WTC11 (cell line): ENCODE results near the gene SDS. TPM values are rescaled to one million over a fixed set of nuclear protein-coding genes. Genes with fewer than 3 reads are reported as not detected.

Experiments
- ATAC-seq: fragments of 200-7000 bp; cut with Tn5 transposase; 2 replicates; pipeline ENCODE4 v1.10.0; 2021; ENCODE audit warnings: mild to moderate bottlenecking, moderate library complexity
- CTCF ChIA-PET: fragments of 300-600 bp; sonication (Branson Sonifier 250); formaldehyde crosslinking; loops from one replicate; lab custom pipeline; 2021; ENCODE audit warnings: antibody characterized with exemption; lab: Charles Lee
- POLR2A ChIA-PET: fragments of 350-600 bp; sonication (Branson Sonifier 250); formaldehyde crosslinking; loops from one replicate; lab custom pipeline; 2021; ENCODE audit warnings: antibody characterized with exemption; lab: Charles Lee
- DNase-seq: peaks from one replicate; pipeline ENCODE4 v3.0.0; 2021; ENCODE audit warnings: low spot score
- H3K27ac Mint-ChIP-seq: 2 replicates; pipeline ENCODE4 v1.8.0; 2021; ENCODE audit warnings: mixed read lengths
- H3K27me3 Mint-ChIP-seq: 2 replicates; pipeline ENCODE4 v1.8.0; 2021; ENCODE audit warnings: low read depth, mild to moderate bottlenecking, moderate library complexity, mixed read lengths
- H3K36me3 Mint-ChIP-seq: 2 replicates; pipeline ENCODE4 v1.8.0; 2021; ENCODE audit warnings: mixed read lengths
- H3K4me1 Mint-ChIP-seq: 2 replicates; pipeline ENCODE4 v1.8.0; 2022; ENCODE audit warnings: mixed read lengths
- H3K4me3 Mint-ChIP-seq: 2 replicates; pipeline ENCODE4 v1.8.0; 2021; ENCODE audit warnings: mild to moderate bottlenecking, moderate library complexity, mixed read lengths
- H3K9me3 Mint-ChIP-seq: 2 replicates; pipeline ENCODE4 v1.8.0; 2021; ENCODE audit warnings: mixed read lengths
- CBFB ChIP-seq: sonication (generic); formaldehyde crosslinking; IDR thresholded peaks from 2 replicates; pipeline ENCODE4 v1.8.1; 2022; ENCODE audit warnings: mild to moderate bottlenecking, low read depth, missing genetic modification reagents
- EMX1 ChIP-seq: fragments of 250-450 bp; sonication (Bioruptor Pico); IDR thresholded peaks from 2 replicates; pipeline ENCODE4 v1.8.0; 2021; ENCODE audit warnings: mild to moderate bottlenecking
- MXD4 ChIP-seq: fragments of 250-450 bp; sonication (Bioruptor Pico); IDR thresholded peaks from 2 replicates; pipeline ENCODE4 v1.8.0; 2021; ENCODE audit warnings: mild to moderate bottlenecking, moderate library complexity, borderline replicate concordance
- NFATC4 ChIP-seq: fragments of 250-450 bp; sonication (Bioruptor Pico); IDR thresholded peaks from 2 replicates; pipeline ENCODE4 v1.9.0; 2021; ENCODE audit warnings: mild to moderate bottlenecking
- SMAD4 ChIP-seq: sonication (generic); formaldehyde crosslinking; IDR thresholded peaks from 2 replicates; pipeline ENCODE4 v1.8.0; 2022; ENCODE audit warnings: mild to moderate bottlenecking, missing genetic modification reagents
- SOX15 ChIP-seq: fragments of 250-450 bp; sonication (Bioruptor Pico); IDR thresholded peaks from 2 replicates; pipeline ENCODE4 v1.9.0; 2021; ENCODE audit warnings: mild to moderate bottlenecking
- TP53 ChIP-seq: sonication (generic); formaldehyde crosslinking; IDR thresholded peaks from 2 replicates; pipeline ENCODE4 v1.8.1; 2023; ENCODE audit warnings: mild to moderate bottlenecking, missing genetic modification reagents
- total RNA-seq: library from RNA; stranded (reverse); gene quantifications from 3 replicates; pipeline ENCODE4 v1.2.3, GENCODE V29; 2021
- TF ChIP-seq, protein P1 (sequence below): fragments of 250-450 bp; sonication (Bioruptor Pico); conservative IDR thresholded peaks from 2 replicates; pipeline ENCODE4 v1.9.0; 2021; ENCODE audit warnings: mild to moderate bottlenecking
- TF ChIP-seq, protein P2 (sequence below): sonication (generic); formaldehyde crosslinking; IDR thresholded peaks from 2 replicates; pipeline ENCODE4 v1.8.1; 2022; ENCODE audit warnings: missing genetic modification reagents, borderline replicate concordance
- TF ChIP-seq, protein P3 (sequence below): sonication (generic); formaldehyde crosslinking; conservative IDR thresholded peaks from 2 replicates; pipeline ENCODE4 v1.8.1; 2023; ENCODE audit warnings: mild to moderate bottlenecking, low read depth, missing genetic modification reagents, moderate library complexity
- TF ChIP-seq, protein P4 (sequence below): sonication (generic); formaldehyde crosslinking; IDR thresholded peaks from 2 replicates; pipeline ENCODE4 v1.8.0; 2022; ENCODE audit warnings: mild to moderate bottlenecking, missing genetic modification reagents
- TF ChIP-seq, protein P5 (sequence below): fragments of 200-600 bp; IDR thresholded peaks from 2 replicates; pipeline ENCODE4 v1.8.0; 2022; ENCODE audit warnings: antibody characterized with exemption
- TF ChIP-seq, protein P6 (sequence below): fragments of 250-450 bp; sonication (Bioruptor Pico); IDR thresholded peaks from 2 replicates; pipeline ENCODE4 v1.9.0; 2021; ENCODE audit warnings: moderate library complexity, mild to moderate bottlenecking, inconsistent platforms, borderline replicate concordance
- TF ChIP-seq, protein P7 (sequence below): sonication (generic); formaldehyde crosslinking; IDR thresholded peaks from 2 replicates; pipeline ENCODE4 v1.8.1; 2023; ENCODE audit warnings: mild to moderate bottlenecking, moderate library complexity, missing genetic modification reagents
- TF ChIP-seq, protein P8 (sequence below): sonication (generic); formaldehyde crosslinking; IDR thresholded peaks from 2 replicates; pipeline ENCODE4 v1.8.1; 2022; ENCODE audit warnings: mild to moderate bottlenecking, moderate library complexity, missing genetic modification reagents
- TF ChIP-seq, protein P9 (sequence below): sonication (generic); formaldehyde crosslinking; IDR thresholded peaks from 2 replicates; pipeline ENCODE4 v1.8.1; 2023; ENCODE audit warnings: mild to moderate bottlenecking, missing genetic modification reagents

SDS gene
- total RNA-seq, 1 experiment from 2014 or later: 0.31 TPM

DNA sequence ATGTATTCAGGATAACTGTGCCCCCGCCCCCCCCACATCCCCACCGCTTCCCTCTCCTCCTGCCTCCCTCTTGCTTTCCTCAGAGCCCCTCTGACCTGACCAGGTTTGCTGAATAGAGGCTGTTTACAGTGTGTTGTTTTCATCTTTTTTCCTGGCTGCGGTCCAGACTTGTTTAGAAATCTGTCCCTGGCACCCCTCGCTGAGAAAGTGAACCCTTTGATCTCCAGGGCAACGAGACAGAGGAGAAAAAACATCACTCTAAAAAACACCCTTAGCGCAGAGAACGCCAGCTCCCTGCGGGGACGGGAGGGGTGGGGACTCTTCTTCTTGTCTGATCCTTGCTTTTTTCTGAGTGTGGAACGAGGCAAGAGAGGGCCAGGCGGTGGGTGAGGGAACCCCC is 22.5 kb downstream of the SDS start (continued):
- TF ChIP-seq, protein P1, sequence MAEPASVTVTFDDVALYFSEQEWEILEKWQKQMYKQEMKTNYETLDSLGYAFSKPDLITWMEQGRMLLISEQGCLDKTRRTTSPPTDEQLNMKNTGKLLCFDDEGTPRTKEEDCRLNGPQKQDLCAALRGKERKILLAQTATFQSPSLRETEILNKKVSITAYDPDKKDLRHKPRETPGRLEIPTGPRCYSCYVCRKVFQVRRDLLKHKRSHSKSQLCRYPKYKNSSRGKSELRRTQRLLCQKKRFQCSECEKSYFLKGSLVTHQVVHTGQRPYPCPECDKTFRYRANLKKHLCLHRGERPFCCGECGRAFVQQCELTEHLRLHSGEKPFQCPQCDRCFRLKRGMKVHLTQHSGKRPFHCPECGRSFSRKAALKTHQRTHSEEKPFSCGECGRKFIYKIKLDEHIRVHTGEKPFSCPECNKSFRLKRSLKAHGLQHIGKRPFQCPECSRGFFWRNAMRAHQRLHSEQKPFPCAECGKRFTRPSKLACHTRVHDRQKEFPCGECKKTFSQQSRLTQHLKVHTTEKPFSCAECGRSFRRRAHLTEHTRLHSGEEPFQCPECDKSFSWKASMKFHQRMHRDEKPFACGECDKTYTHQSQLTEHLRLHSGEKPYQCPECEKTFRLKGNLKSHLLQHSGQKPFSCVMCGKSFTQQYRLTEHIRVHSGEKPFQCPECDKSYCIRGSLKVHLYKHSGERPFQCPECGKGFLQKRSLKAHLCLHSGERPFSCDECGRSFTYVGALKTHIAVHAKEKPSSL: no peak
- TF ChIP-seq, protein P2, sequence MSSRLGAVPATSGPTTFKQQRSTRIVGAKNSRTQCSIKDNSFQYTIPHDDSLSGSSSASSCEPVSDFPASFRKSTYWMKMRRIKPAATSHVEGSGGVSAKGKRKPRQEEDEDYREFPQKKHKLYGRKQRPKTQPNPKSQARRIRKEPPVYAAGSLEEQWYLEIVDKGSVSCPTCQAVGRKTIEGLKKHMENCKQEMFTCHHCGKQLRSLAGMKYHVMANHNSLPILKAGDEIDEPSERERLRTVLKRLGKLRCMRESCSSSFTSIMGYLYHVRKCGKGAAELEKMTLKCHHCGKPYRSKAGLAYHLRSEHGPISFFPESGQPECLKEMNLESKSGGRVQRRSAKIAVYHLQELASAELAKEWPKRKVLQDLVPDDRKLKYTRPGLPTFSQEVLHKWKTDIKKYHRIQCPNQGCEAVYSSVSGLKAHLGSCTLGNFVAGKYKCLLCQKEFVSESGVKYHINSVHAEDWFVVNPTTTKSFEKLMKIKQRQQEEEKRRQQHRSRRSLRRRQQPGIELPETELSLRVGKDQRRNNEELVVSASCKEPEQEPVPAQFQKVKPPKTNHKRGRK (CRISPR knock-in tag): no peak
- TF ChIP-seq, protein P3, sequence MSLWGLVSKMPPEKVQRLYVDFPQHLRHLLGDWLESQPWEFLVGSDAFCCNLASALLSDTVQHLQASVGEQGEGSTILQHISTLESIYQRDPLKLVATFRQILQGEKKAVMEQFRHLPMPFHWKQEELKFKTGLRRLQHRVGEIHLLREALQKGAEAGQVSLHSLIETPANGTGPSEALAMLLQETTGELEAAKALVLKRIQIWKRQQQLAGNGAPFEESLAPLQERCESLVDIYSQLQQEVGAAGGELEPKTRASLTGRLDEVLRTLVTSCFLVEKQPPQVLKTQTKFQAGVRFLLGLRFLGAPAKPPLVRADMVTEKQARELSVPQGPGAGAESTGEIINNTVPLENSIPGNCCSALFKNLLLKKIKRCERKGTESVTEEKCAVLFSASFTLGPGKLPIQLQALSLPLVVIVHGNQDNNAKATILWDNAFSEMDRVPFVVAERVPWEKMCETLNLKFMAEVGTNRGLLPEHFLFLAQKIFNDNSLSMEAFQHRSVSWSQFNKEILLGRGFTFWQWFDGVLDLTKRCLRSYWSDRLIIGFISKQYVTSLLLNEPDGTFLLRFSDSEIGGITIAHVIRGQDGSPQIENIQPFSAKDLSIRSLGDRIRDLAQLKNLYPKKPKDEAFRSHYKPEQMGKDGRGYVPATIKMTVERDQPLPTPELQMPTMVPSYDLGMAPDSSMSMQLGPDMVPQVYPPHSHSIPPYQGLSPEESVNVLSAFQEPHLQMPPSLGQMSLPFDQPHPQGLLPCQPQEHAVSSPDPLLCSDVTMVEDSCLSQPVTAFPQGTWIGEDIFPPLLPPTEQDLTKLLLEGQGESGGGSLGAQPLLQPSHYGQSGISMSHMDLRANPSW (CRISPR knock-in tag): no peak
- TF ChIP-seq TP53: no peak
- TF ChIP-seq NFATC4: no peak
- TF ChIP-seq, protein P4, sequence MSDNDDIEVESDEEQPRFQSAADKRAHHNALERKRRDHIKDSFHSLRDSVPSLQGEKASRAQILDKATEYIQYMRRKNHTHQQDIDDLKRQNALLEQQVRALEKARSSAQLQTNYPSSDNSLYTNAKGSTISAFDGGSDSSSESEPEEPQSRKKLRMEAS (CRISPR knock-in tag): no peak
- TF ChIP-seq SMAD4 (CRISPR knock-in tag): no peak

DNA sequence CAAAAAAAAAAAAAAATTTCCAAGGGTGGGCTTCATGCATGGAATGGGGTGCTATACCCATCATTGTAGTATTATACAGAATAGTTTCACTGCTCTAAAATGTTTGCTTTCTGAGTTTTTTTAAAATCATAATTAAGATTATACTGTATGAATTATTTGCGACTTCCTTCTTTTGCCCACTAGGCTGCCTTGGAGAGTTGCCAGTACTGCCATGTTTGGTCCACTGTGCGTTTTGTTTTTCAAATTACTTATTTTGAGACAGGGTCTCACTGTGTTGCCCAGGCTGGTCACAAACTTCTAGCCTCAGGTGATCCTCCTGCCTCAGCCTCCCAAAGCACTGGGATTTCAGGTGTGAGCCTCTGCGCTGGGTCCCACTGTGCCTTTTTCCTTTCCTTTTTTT is 25.4 kb downstream of the SDS start:
- DNase-seq: no peak
- TF ChIP-seq, protein P5, sequence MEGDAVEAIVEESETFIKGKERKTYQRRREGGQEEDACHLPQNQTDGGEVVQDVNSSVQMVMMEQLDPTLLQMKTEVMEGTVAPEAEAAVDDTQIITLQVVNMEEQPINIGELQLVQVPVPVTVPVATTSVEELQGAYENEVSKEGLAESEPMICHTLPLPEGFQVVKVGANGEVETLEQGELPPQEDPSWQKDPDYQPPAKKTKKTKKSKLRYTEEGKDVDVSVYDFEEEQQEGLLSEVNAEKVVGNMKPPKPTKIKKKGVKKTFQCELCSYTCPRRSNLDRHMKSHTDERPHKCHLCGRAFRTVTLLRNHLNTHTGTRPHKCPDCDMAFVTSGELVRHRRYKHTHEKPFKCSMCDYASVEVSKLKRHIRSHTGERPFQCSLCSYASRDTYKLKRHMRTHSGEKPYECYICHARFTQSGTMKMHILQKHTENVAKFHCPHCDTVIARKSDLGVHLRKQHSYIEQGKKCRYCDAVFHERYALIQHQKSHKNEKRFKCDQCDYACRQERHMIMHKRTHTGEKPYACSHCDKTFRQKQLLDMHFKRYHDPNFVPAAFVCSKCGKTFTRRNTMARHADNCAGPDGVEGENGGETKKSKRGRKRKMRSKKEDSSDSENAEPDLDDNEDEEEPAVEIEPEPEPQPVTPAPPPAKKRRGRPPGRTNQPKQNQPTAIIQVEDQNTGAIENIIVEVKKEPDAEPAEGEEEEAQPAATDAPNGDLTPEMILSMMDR: no peak
- TF ChIP-seq EMX1 (CRISPR knock-in tag) (no peak), CBFB (CRISPR knock-in tag) (no peak), MXD4 (CRISPR knock-in tag) (no peak), SOX15 (CRISPR knock-in tag) (no peak)
- TF ChIP-seq, protein P6, sequence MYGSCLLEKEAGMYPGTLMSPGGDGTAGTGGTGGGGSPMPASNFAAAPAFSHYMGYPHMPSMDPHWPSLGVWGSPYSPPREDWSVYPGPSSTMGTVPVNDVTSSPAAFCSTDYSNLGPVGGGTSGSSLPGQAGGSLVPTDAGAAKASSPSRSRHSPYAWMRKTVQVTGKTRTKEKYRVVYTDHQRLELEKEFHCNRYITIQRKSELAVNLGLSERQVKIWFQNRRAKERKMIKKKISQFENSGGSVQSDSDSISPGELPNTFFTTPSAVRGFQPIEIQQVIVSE (CRISPR knock-in tag): no peak
- TF ChIP-seq, protein P7, sequence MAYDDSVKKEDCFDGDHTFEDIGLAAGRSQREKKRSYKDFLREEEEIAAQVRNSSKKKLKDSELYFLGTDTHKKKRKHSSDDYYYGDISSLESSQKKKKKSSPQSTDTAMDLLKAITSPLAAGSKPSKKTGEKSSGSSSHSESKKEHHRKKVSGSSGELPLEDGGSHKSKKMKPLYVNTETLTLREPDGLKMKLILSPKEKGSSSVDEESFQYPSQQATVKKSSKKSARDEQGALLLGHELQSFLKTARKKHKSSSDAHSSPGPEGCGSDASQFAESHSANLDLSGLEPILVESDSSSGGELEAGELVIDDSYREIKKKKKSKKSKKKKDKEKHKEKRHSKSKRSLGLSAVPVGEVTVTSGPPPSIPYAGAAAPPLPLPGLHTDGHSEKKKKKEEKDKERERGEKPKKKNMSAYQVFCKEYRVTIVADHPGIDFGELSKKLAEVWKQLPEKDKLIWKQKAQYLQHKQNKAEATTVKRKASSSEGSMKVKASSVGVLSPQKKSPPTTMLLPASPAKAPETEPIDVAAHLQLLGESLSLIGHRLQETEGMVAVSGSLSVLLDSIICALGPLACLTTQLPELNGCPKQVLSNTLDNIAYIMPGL (CRISPR knock-in tag): no peak
- TF ChIP-seq, protein P8, sequence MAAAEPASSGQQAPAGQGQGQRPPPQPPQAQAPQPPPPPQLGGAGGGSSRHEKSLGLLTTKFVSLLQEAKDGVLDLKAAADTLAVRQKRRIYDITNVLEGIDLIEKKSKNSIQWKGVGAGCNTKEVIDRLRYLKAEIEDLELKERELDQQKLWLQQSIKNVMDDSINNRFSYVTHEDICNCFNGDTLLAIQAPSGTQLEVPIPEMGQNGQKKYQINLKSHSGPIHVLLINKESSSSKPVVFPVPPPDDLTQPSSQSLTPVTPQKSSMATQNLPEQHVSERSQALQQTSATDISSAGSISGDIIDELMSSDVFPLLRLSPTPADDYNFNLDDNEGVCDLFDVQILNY (CRISPR knock-in tag): no peak
- TF ChIP-seq, protein P9, sequence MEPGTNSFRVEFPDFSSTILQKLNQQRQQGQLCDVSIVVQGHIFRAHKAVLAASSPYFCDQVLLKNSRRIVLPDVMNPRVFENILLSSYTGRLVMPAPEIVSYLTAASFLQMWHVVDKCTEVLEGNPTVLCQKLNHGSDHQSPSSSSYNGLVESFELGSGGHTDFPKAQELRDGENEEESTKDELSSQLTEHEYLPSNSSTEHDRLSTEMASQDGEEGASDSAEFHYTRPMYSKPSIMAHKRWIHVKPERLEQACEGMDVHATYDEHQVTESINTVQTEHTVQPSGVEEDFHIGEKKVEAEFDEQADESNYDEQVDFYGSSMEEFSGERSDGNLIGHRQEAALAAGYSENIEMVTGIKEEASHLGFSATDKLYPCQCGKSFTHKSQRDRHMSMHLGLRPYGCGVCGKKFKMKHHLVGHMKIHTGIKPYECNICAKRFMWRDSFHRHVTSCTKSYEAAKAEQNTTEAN: no peak
- ChIA-PET POLR2A (no interaction called here), CTCF (interaction anchor here (0.7 to 2.3 kb wide), 2 partner anchors 47 to 505 kb away, joined by 5 to 7 read pairs; no protein-coding TSS in a partner anchor)
- no peak for ATAC-seq
- Mint-ChIP-seq H3K27ac (no peak overlapping the region), H3K4me3 (no peak overlapping the region), H3K36me3 (peaks cover 21% of the 10 kb centered on the region), H3K27me3 (no peaks in the 10 kb centered on the region), H3K9me3 (no peaks in the 10 kb centered on the region), H3K4me1 (no peaks in the 10 kb centered on the region; the same call in 1 of the 2 replicates)
